SKM-1 treated with dmso at 0.1 percent for 144 hours (cell line): ENCODE results near the gene FAM20A.
"Not testable (repeated sequence)": the region's sequence is repeated elsewhere in the genome, so short reads cannot be mapped to it uniquely, and the experiment has no call there.

Experiments
- DNase-seq: peaks from one replicate; lab custom pipeline; 2025; ENCODE audit not compliant: unreplicated experiment; lab: John Stamatoyannopoulos, UW

The FAM20A gene

DNA sequence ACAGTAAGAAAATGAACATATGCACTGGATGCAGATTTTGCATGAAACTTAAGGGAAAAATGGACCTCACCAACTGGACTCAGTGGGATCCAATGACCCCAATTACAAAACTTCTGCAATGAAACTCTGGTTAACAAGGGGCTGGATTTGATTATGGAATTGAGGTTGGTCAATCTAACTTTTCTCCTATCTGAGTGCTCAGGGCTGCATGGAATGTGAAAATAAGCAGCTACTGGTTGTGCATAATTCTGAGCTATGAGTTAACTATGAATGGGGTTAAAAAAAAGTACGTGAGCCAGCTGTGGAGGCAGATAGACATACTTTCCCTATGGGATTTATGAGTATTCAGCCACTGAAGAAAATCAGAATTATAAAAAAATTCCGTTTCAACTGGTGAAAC, 9.2 kb downstream of the FAM20A start:
- DNase-seq = no peak

GRCh38 chr17:68591583-68591982, 9.6 kb downstream of the FAM20A start:
- no peak for DNase-seq

DNA sequence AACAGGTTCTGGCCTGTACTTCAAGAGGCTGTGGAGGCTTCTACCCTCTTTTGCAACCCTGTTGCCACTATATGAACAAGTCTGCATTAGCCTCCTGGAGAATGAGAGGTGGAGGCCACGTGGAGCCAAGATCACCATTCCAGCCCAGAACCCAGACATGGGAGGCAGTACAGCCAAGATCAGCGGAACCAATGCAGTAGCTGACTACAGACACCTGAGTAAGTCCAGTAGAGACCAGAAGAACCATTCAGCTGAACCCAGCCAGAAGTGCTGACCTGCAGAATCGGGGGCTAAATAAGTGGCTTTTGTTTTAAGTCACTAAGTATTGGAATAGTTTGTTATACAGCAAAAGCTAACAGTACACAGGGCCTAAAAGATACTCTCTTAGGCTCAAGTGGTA, 12.1 kb downstream of the FAM20A start:
- DNase-seq = no peak

- no peak for DNase-seq
These were observed 12.8 kb downstream of the FAM20A start for GRCh38 chr17:68588362-68588761.

DNA sequence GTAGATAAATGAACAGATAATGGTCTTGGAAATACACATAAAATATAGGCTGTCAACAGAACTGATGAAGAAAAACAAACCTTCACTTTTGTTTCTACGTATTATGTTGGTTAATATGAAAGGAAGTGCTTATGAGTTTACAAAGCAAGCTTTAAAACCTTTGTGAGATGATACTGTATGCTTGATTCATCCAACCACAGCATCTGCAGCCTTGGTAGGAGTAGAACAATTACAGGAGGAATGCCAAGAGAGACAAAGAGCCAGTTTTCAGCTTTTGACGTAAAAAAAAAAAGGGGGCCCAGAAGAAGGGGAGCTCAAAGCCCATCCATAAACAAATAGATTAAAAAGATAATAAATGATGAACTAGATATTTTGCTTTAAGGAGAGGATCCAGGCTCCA, 13.3 kb downstream of the FAM20A start:
- DNase-seq = no peak

DNA sequence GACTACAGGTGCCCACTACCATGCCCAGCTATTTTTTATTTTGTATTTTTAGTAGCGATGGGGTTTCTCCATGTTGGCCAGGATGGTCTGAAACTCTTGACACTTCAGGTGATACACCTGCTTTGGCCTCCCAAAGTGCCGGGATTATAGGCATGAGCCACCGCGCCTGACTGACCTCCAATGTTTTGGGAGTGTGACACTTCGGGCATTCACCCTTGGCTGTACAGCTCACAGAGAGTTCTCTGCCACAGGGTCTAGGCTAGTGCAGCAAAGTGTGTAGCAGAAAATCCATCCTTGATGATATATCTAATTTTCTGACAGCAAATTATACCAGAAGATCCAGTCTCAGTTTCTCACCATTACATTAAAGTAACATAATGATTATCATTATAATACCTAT, 14.1 kb downstream of the FAM20A start:
- DNase-seq = no peak

GRCh38 chr17:68585643-68586042, 15.5 kb downstream of the FAM20A start:
- no peak for DNase-seq

GRCh38 chr17:68584581-68585303, 16.4 kb downstream of the FAM20A start:
- DNase-seq = no peak

- not testable (repeated sequence) for DNase-seq
These were observed 18.3 kb downstream of the FAM20A start for GRCh38 chr17:68582867-68583266.

- DNase-seq = no peak
These were observed 19.1 kb downstream of the FAM20A start for GRCh38 chr17:68581863-68582645.

DNA sequence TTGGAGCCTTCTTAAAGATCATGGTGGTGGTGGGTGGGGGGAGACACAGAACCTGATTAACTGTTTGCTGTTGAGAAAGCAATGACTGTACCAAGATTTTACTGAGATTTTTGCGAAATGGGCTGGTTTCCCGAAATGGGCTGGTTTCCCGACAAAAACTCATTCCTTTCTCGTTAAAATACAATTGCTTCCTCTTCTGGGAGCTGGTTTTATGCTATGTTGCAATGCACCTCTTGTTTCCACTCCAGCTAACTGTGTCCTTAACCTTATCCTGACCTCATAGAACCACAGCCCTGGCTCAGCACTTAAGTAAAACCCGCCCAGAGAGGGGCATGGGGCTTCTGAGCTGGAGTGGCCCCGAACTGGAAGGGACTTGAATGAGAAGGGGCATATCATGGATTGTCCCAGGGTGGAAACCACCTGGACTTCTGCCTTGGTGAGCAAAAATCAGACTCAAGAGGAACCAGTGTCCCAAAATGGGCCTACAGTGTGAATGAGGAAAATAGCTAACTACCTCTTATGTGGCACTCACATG, 20.9 kb downstream of the FAM20A start:
- DNase-seq = peak; percentile 63

DNA sequence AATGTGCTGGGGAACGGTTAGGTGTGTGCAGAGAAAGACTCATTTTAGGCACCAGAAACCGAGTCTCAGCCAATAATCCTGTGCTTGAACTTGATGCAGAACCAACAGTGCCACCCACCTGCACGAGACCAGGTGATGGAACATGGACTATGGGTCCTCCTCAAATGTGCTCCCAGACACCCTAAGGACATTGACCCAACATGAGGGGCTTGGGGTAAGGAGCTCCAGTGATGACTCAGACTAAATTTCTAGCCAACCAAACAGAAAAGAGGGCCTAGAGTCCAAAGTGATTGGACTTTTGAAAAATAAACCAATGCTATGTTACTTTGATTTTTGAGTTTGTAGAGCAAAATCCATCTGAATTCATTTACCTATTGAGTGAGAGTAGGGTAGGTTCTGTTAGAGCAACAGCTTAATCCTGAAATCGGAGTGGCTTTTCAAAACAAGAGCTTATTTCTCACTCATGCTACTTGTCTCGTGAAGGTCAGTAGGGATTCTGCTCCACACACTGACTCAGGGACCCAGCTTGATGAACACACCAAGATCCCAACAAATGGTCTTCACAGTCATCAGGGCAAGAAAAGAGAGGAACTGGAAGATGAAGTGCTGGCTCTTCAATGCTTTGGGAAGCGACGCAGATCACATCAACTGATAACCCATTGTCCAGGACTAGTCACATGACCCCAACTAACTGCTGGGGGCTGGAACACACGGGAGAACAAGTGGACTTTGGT, 21.8 kb downstream of the FAM20A start:
- no peak for DNase-seq

GRCh38 chr17:68578236-68578635, 22.9 kb downstream of the FAM20A start:
- no peak for DNase-seq

GRCh38 chr17:68577497-68577821, 23.7 kb downstream of the FAM20A start:
- DNase-seq = no peak

GRCh38 chr17:68576811-68577496, 24.2 kb downstream of the FAM20A start:
- DNase-seq = no peak

DNA sequence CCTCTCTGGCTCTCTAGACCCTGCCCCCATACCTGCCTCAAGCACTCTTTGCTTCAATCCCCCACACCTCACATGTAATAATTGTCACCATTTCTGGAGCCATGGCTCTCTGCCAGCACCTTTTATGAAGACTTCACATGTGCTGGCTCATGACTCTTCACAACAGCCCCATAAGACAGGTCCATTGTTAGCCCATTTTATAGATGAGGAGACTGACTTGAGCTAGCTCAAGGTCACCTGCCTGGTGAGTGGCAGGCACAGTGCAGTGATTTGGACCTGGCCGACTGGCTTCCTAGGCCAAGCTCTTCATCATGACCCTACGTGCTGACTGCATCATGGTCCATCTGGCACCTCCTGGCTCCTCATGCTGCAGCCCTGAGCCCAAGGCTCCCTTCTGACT, 25.0 kb downstream of the FAM20A start:
- DNase-seq = no peak

- no peak for DNase-seq
These were observed 27.8 kb downstream of the FAM20A start for GRCh38 chr17:68573338-68573737.

DNA sequence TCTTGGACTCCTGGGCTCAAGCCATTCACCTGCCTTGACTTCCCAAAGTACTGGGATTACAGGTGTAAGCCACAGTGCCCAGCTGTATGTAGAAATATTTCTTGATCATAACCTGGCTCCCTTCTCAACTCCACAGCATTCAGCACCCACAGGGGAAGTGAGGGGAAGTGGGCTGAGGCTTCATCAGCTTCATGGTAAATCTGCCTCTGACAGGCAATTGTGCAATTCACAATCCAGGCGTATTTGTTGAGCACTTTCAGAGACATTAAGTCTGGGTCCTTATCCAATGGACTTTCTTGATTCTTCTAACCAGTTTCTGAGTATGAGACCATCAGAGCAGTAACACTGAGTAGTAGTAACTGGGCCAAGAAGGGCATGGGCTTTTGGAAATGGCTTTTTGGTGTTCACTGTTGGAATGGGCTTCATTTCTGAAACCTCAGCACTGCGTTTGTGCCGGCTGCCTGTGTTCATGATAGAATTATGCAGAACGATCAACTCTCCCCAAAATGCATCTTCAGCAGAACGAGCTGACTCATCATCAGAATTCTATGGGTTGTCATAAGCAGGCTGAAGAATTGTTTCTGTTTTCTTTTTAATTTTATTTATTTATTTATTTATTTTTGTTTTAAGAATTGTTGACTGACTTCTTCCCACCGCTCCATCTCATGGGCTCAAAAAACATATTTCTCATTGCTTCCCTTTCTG, 28.9 kb downstream of the FAM20A start:
- peak; percentile 3 for DNase-seq

GRCh38 chr17:68570526-68570925, 30.6 kb downstream of the FAM20A start:
- no peak for DNase-seq

DNA sequence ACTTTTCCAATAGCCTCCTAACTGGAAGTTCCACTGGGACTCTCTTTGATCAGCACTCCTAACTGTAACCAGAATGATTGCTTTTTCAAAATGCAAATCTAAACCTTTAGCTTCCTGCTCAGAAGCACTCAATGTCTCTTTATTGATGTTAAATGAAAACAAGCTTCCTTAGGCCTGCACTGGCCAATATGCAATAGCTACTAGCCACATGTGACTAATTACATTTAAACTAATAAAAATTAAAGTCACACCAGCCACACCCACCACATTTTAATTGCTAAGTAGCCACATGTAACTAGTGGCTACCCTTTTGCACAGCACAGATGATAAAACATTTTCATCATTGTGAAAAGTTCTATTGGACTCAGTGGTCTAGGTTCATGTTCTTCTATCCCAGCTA, 31.8 kb downstream of the FAM20A start:
- DNase-seq = no peak

- no peak for DNase-seq
These were observed 32.6 kb downstream of the FAM20A start for GRCh38 chr17:68568581-68568980.
